Choroid plexus epithelial cell (primary cell): ENCODE results near the gene PIAS1.

ENCODE experiments used
- DNase-seq: peaks from one replicate; pipeline ENCODE4 v3.0.0-alpha.2; 2010; ENCODE audit warnings: low read depth
- H3K4me3 ChIP-seq: 2 replicates; pipeline ENCODE4 v1.5.1; 2011; ENCODE audit warnings: low read depth, mild to moderate bottlenecking, control low read depth, low read length, moderate library complexity
- TF ChIP-seq, protein P1 (sequence below): conservative IDR thresholded peaks from 2 replicates; pipeline ENCODE4 v1.5.1; 2011; ENCODE audit warnings: low read depth, mild to moderate bottlenecking, control low read depth, inconsistent platforms, low read length, moderate library complexity

The PIAS1 gene

DNA sequence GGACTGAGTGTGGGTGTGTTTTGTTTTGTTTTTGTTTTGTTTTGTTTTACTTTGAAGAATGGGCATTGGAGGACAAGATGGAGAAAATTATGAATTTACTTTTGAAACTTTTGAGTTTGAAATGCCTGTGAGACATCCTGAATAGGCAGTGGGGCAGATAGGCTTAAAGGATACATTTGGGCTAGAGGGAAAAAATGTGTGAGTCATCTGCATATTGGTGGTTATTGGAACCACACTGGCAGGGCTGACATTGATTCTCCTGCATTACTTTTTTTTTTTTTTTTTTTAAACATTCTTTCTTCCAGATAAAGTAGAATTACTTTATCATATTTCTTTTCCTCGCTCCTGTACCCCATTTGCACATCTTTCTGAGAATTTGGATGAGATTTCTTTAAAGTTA, 94.9 kb downstream of the PIAS1 start:
- TF ChIP-seq, protein P1, sequence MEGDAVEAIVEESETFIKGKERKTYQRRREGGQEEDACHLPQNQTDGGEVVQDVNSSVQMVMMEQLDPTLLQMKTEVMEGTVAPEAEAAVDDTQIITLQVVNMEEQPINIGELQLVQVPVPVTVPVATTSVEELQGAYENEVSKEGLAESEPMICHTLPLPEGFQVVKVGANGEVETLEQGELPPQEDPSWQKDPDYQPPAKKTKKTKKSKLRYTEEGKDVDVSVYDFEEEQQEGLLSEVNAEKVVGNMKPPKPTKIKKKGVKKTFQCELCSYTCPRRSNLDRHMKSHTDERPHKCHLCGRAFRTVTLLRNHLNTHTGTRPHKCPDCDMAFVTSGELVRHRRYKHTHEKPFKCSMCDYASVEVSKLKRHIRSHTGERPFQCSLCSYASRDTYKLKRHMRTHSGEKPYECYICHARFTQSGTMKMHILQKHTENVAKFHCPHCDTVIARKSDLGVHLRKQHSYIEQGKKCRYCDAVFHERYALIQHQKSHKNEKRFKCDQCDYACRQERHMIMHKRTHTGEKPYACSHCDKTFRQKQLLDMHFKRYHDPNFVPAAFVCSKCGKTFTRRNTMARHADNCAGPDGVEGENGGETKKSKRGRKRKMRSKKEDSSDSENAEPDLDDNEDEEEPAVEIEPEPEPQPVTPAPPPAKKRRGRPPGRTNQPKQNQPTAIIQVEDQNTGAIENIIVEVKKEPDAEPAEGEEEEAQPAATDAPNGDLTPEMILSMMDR: no peak

DNA sequence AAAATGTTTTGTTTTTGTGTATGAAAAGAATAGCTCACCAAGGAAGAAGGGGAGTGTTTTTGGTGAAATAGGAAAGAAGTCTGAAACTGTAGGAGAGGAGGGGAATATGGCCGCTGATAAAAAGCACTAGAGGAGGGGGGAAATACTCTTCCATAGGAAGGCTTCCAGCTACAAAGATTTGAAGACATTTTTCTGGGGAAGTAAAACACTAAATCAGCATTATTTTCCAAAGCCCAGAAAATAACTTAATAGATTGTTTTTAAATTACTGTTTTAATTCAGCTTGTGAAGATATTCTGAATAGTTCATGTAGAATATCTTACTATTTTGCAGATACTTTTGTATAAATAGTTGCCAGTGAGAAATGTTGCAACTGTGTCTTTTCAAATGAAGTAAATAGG, 96.1 kb downstream of the PIAS1 start:
- TF ChIP-seq, protein P1: no peak
- no peak for DNase-seq
- H3K4me3 ChIP-seq: no peak overlapping the region

More for the DNA sequence above, 94.9 kb downstream of the PIAS1 start:
- peak; percentile 52 for DNase-seq
- H3K4me3 ChIP-seq: no peak overlapping the region

DNA sequence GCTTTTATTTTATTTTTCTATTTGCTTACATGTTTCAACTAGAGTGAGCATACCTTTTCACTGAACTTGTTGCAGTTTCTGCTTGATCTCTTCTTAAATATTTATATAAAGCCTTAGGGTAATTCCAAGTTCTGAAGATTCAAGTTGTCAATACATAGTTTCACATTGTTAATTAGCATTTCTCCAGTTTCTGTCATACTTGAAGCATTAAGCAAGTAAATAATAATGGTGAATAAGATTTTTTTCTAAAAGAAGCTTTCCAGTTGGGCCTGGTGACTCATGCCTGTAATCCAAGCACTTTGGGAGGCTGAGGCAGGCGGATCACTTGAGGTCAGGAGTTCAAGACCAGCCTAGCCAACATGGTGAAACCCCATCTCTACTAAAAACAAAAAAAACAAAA, 97.2 kb downstream of the PIAS1 start:
- DNase-seq: peak; percentile 39
- no peak overlapping the region for H3K4me3 ChIP-seq
- TF ChIP-seq, protein P1: no peak

- TF ChIP-seq, protein P1: no peak
- no peak for DNase-seq
- no peak overlapping the region for H3K4me3 ChIP-seq
These were observed 98.2 kb downstream of the PIAS1 start for GRCh38 chr15:68152342-68152741.

DNA sequence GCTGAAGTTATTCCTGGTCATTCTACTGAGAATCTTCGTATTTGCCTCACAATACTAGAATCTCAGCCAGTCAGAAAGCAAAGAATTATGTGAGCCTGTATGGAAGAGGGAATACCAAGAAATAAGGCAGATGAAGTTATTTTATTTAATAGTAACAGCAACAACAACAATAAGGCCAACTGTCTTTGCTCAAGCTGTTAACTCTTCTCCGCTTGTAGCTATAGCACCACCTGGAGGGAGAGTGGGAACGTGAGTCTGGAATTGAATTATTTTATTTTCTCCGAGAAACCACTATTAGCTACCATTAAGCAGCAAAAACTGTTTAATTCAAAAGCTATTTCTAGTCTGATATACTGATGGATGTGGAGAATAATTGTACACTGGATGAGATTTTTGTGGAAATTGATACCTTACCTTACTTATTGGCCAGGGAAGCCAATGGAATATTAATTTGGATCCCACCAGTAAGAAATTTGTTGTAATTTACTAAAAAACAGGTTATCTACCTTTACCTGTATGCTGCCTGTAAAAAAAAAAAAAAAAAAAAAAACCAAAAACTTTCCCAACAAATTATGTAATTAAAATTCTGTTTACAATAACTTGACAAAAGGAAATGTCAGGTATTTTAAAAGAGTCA, 100.9 kb downstream of the PIAS1 start:
- TF ChIP-seq, protein P1: peak; percentile 88
- H3K4me3 ChIP-seq: no peak overlapping the region
- DNase-seq: peak; percentile 86

DNA sequence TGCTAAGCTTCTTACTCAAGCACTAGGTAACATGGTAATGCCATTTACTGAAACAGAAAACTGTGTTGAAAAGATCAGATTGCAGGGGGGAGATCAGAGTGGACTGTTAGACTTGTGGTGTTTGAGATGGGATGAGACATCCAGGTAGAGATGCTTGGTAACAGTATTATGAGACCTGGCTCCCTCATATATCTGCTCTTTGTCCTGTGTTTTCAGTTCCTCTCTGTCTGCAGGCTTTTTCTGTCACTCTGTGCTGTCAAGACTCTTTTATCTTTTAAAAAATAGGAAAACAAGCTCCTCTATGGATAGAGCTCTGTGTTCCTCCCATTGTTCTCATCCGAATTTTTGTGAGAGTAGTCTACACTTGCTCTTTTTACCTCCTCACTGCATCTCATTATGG, 103.0 kb downstream of the PIAS1 start:
- DNase-seq: no peak
- H3K4me3 ChIP-seq: no peak overlapping the region
- TF ChIP-seq, protein P1: no peak

GRCh38 chr15:68158046-68158628, 104.0 kb downstream of the PIAS1 start:
- H3K4me3 ChIP-seq: no peak overlapping the region
- TF ChIP-seq, protein P1: no peak
- DNase-seq: peak; percentile 53
